HCT116 (cell line): Measurements from ENCODE around the gene PTN. TPM values are rescaled to one million over a fixed set of nuclear protein-coding genes. Genes with fewer than 3 reads are reported as not detected.

Experiments used
- ATAC-seq: fragments of 200-7000 bp; cut with Tn5 transposase; 2 replicates; pipeline ENCODE4 v1.9.1; 2020; ENCODE audit warnings: mild to moderate bottlenecking, moderate library complexity
- BruUV-seq: library from RNA; stranded (reverse); fragments of 400-500 nt; replicated peaks from 2 replicates; lab custom pipeline; 2021; lab: Mats Ljungman, UMichigan
- CTCF ChIA-PET: fragments of 300-600 bp; sonication (Branson Sonifier 250); formaldehyde crosslinking; loops from one replicate; lab custom pipeline; 2021; ENCODE audit warnings: antibody characterized with exemption; lab: Charles Lee
- POLR2A ChIA-PET: fragments of 300-600, 350-600 bp; sonication (Branson Sonifier 250); formaldehyde crosslinking; loops from one replicate; lab custom pipeline; 2021; ENCODE audit warnings: antibody characterized with exemption; lab: Charles Lee
- RAD21 ChIA-PET, 2 experiments: fragments of 300-600 bp; sonication (Branson Sonifier 250); formaldehyde crosslinking; loops; one replicate each; lab custom pipeline; 2023; ENCODE audit warnings: low total read pairs in 2 of 2; ENCODE audit not compliant: uncharacterized antibody in 2 of 2, unreplicated experiment in 2 of 2, low non-redundant PET in 1 of 2; lab: Charles Lee
- DNase-seq: peaks from one replicate; pipeline ENCODE4 v3.0.0-alpha.2; 2010; ENCODE audit warnings: low read depth, low spot score
- H2AFZ ChIP-seq: fragments of 200-600 bp; shearing (Covaris generic), sonication (generic); 2 replicates; pipeline ENCODE4 v1.6.1; 2017; ENCODE audit warnings: low read depth, mixed run types, mixed read lengths, antibody characterized with exemption, low read length; ENCODE audit not compliant: poor library complexity, severe bottlenecking
- H3K27ac ChIP-seq: 2 replicates; pipeline ENCODE4 v1.5.1; 2012; ENCODE audit warnings: low read depth, low read length
- H3K27me3 ChIP-seq: fragments of 200-600 bp; sonication (generic); 2 replicates; pipeline ENCODE4 v1.6.1; 2016; ENCODE audit warnings: mixed run types, low read length, mixed read lengths; ENCODE audit not compliant: insufficient read depth
- H3K36me3 ChIP-seq, 2 experiments: fragments of 200-500 bp in 1 of 2; fragments of 200-600 bp in 1 of 2; sonication (Bioruptor generic) in 1 of 2; sonication (generic) in 1 of 2; 2 replicates each; pipeline versions ENCODE4 v1.5.1 to v1.6.1; 2014 to 2016; ENCODE audit warnings: low read length in 2 of 2, inconsistent platforms in 1 of 2, mixed read lengths in 1 of 2, mixed run types in 1 of 2; ENCODE audit not compliant: insufficient read depth in 2 of 2, control insufficient read depth in 1 of 2
- H3K4me1 ChIP-seq, 2 experiments: fragments of 200-600 bp in 1 of 2; sonication (generic) in 1 of 2; 2 replicates each; pipeline versions ENCODE4 v1.5.1 to v1.6.1; 2012 to 2017; ENCODE audit warnings: low read length in 2 of 2, inconsistent platforms in 1 of 2, mild to moderate bottlenecking in 1 of 2, mixed read lengths in 1 of 2, mixed run types in 1 of 2, moderate library complexity in 1 of 2; ENCODE audit not compliant: insufficient read depth in 2 of 2, control insufficient read depth in 1 of 2
- H3K4me2 ChIP-seq: fragments of 200-600 bp; sonication (generic); 2 replicates; pipeline ENCODE4 v1.6.1; 2017; ENCODE audit warnings: mixed run types, low read length, mixed read lengths
- H3K4me3 ChIP-seq, 2 experiments: fragments of 200-600 bp in 1 of 2; sonication (generic) in 1 of 2; replicated peaks in 1 of 2; 2 replicates each; pipeline ENCODE4 v1.5.1; 2011 to 2016; ENCODE audit warnings: low read length in 2 of 2, control low read depth in 1 of 2, low read depth in 1 of 2, mild to moderate bottlenecking in 1 of 2, mixed read lengths in 1 of 2, mixed run types in 1 of 2
- H3K79me2 ChIP-seq: fragments of 200-600 bp; sonication (generic); 2 replicates; pipeline ENCODE4 v1.6.1; 2017; ENCODE audit warnings: mild to moderate bottlenecking, mixed run types, low read length, moderate library complexity, mixed read lengths; ENCODE audit not compliant: insufficient read depth
- H3K9ac ChIP-seq: fragments of 200-600 bp; sonication (generic); 2 replicates; pipeline ENCODE4 v1.6.1; 2016; ENCODE audit warnings: low read length, mixed read lengths
- H3K9me2 ChIP-seq: fragments of 200-600 bp; sonication (generic), shearing (Covaris generic); 2 replicates; pipeline ENCODE4 v1.6.1; 2017; ENCODE audit warnings: mixed run types, mild to moderate bottlenecking, moderate library complexity; ENCODE audit not compliant: insufficient read depth
- H3K9me3 ChIP-seq, 2 experiments: fragments of 200-500 bp in 1 of 2; fragments of 200-600 bp in 1 of 2; sonication (Bioruptor generic) in 1 of 2; sonication (generic) in 1 of 2; 2 replicates each; pipeline ENCODE4 v1.6.1; 2014 to 2017; ENCODE audit warnings: low read length in 2 of 2, mixed read lengths in 2 of 2, inconsistent platforms in 1 of 2, low read depth in 1 of 2, mild to moderate bottlenecking in 1 of 2, mixed run types in 1 of 2, moderate library complexity in 1 of 2; ENCODE audit not compliant: control insufficient read depth in 1 of 2, insufficient read depth in 1 of 2
- H4K20me1 ChIP-seq: fragments of 200-600 bp; sonication (generic), shearing (Covaris generic); 2 replicates; pipeline ENCODE4 v1.6.1; 2017; ENCODE audit warnings: mixed run types, mild to moderate bottlenecking, moderate library complexity; ENCODE audit not compliant: insufficient read depth
- CBX3 ChIP-seq: IDR thresholded peaks from 2 replicates; pipeline ENCODE4 v1.6.1; 2012; ENCODE audit warnings: low read depth
- EZH2phosphoT487 ChIP-seq: fragments of 200-600 bp; IDR thresholded peaks from 2 replicates; pipeline ENCODE4 v1.6.1; 2018; ENCODE audit warnings: antibody characterized with exemption, borderline replicate concordance
- FOSL1 ChIP-seq: IDR thresholded peaks from 2 replicates; pipeline ENCODE4 v1.6.1; 2012; ENCODE audit warnings: low read depth
- MAX ChIP-seq: IDR thresholded peaks from 2 replicates; pipeline ENCODE4 v1.6.1; 2012
- POLR2AphosphoS5 ChIP-seq: IDR thresholded peaks from 2 replicates; pipeline ENCODE4 v1.6.1; 2011; ENCODE audit warnings: mild to moderate bottlenecking, low read depth, low read length, moderate library complexity
- SIN3A ChIP-seq: IDR thresholded peaks from 2 replicates; pipeline ENCODE4 v1.6.1; 2012; ENCODE audit warnings: low read depth
- SP1 ChIP-seq: IDR thresholded peaks from 2 replicates; pipeline ENCODE4 v1.6.1; 2012; ENCODE audit warnings: low read depth
- intact Hi-C: fragments of 100-400 bp; cut with micrococcal nuclease; formaldehyde crosslinking; loops from 2 replicates; pipeline ENCODE4 v1.10.0; 2022
- total RNA-seq: library from RNA; stranded (reverse); gene quantifications from one replicate; pipeline ENCODE4 v1.2.1, GENCODE V29; 2021; ENCODE audit not compliant: unreplicated experiment
- TF ChIP-seq, protein P1 (sequence below): IDR thresholded peaks from 2 replicates; pipeline ENCODE4 v1.6.1; 2012

Gene PTN
- total RNA-seq, 1 experiment from 2014 or later, result not detected

DNA sequence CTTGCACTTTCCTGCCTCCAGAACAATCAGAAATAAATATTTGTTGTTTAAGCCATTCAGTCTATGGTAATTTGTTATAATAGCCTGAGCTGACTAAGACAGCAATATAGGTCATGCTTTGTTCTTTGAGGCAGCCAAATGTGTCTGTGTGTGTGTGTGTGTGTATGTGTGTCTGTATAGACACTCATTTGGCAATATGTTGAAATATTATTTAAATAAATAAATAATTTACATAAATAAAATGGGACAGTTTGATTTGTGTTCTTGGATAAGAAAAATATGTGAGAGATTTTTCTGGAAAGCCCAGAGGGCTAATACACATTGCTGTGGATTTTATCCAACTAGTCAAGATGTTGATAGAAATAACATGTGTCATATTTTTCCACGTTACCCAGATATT, 140.2 kb downstream of the PTN start:
- H4K20me1 ChIP-seq, result no peaks in the 10 kb centered on the region
- intact Hi-C loops, result no loop called here
- no peaks in the 10 kb centered on the region for H3K9me2 ChIP-seq
- no peak overlapping the region for H2AFZ ChIP-seq
- no peak for DNase-seq
- H3K4me1 ChIP-seq, result no peaks in the 10 kb centered on the region
- TF ChIP-seq EZH2phosphoT487 (no peak), CBX3 (no peak)
- H3K4me3 ChIP-seq, result no peak overlapping the region
- RAD21 ChIA-PET, result no interaction called here
- no peak overlapping the region for H3K4me2 ChIP-seq
- no peaks in the 10 kb centered on the region for H3K27me3 ChIP-seq
- POLR2A ChIA-PET, result no interaction called here
- no peak overlapping the region for H3K9ac ChIP-seq
- no TSS peak for BruUV-seq
- CTCF ChIA-PET, result no interaction called here
- no peak overlapping the region for H3K27ac ChIP-seq
- H3K9me3 ChIP-seq, result peaks cover 14 to 19% of the 10 kb centered on the region in 2 experiments; a peak in 3 of 4 replicates
- no peaks in the 10 kb centered on the region for H3K79me2 ChIP-seq
- no peaks in the 10 kb centered on the region for H3K36me3 ChIP-seq
- ATAC-seq, result no peak

- Histone ChIP-seq H2AFZ (no peak overlapping the region), H3K9me2 (no peaks in the 10 kb centered on the region), H4K20me1 (no peaks in the 10 kb centered on the region), H3K4me2 (no peak overlapping the region), H3K36me3 (no peaks in the 10 kb centered on the region), H3K4me1 (no peaks in the 10 kb centered on the region), H3K79me2 (no peaks in the 10 kb centered on the region), H3K4me3 (no peak overlapping the region), H3K27ac (no peak overlapping the region), H3K27me3 (no peaks in the 10 kb centered on the region), H3K9me3 (peaks cover 0 to 5% of the 10 kb centered on the region in 2 experiments; a peak in 1 of 4 replicates), H3K9ac (no peak overlapping the region)
- TF ChIP-seq SIN3A, result no peak
- TF ChIP-seq POLR2AphosphoS5, result no peak
- TF ChIP-seq MAX, result no peak
- no peak for TF ChIP-seq SP1
- TF ChIP-seq, protein P1, sequence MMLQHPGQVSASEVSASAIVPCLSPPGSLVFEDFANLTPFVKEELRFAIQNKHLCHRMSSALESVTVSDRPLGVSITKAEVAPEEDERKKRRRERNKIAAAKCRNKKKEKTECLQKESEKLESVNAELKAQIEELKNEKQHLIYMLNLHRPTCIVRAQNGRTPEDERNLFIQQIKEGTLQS, result no peak
- TF ChIP-seq FOSL1, result no peak
- ChIA-PET RAD21 (no interaction called here), CTCF (no interaction called here), POLR2A (no interaction called here)
- DNase-seq (no peak), ATAC-seq (no peak)
- intact Hi-C loops, result no loop called here
- BruUV-seq, result no TSS peak
Observed at GRCh38 chr7:137196648-137197047, 146.9 kb downstream of the PTN start.
